HPDE6-E6E7 (cell line): Measurements from ENCODE around the gene NPAS3.

Source experiments
- DNase-seq: peaks from one replicate; pipeline ENCODE4 v3.0.0; 2011; ENCODE audit warnings: missing footprints; ENCODE audit errors: extremely low spot score

The NPAS3 gene

DNA sequence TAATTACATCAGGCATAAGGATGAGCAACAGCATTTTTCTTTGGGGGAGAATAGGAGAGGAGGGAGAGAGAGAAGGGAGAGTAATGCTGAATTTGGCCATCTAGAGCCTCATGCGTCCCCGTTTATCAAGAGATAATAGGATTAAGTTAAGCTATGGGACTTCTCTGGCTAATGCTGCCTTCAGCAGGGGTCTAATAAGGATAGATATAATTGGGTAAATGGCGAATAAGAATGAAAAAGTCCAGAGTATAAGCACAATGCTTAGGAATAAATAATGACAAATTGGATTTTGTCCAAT is 542.2 kb downstream of the NPAS3 start:
- no peak for DNase-seq

DNA sequence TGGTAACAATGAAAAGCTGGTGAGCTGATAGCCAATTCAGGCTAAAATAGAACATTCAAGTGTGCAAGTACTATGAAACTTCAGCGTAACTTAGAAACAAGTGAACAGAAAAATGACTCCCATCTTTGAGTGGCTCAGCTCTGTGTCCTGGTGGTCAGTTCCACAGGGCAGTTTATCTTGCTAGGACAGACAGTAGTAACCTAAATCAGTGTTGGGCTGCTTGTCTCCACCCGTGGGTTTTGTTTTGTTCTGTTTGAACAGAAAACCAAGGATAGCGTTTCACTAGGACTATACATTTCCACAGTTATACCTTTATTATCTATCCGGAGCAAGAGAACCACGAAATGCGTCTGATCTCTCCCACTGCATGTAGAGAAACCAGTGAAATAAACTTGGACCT is 544.4 kb downstream of the NPAS3 start:
- no peak for DNase-seq

DNA sequence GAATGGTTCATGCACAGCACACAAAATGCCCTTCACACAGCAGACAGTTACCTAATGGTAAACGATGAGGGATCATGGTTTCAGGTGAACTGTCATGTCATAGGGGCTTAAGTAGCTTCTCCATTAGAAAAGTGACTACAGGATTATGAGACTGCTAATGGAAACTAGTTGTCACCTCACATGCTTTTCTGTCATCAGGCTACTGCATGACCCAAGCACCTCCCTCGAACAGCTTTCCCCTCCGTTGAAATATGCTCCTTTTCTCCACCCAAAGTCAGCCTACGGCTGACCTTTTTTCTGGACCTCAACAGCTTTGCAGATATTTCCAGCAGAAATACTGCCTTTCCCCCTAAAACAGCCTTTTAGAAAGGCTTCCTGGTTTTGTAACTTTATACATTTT is 544.9 kb downstream of the NPAS3 start:
- no peak for DNase-seq

DNA sequence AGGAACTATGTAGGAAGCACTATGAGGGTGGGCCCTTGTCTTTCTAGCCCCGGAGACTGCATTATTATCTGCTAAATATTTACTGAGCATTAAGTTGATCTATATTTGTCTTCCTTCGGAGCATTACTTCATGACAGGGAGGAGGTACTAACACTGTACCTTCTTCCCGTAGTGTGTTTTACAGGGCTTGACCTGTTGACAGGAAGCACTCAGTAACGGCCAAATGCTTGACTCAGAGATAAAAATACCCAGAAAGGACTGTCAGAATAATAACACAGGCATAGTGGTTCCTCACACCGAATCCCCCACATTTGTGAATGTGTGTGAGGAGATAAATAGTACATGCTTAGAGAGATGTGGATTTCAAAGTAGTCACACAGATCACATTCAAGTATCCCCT is 545.6 kb downstream of the NPAS3 start:
- no peak for DNase-seq

DNA sequence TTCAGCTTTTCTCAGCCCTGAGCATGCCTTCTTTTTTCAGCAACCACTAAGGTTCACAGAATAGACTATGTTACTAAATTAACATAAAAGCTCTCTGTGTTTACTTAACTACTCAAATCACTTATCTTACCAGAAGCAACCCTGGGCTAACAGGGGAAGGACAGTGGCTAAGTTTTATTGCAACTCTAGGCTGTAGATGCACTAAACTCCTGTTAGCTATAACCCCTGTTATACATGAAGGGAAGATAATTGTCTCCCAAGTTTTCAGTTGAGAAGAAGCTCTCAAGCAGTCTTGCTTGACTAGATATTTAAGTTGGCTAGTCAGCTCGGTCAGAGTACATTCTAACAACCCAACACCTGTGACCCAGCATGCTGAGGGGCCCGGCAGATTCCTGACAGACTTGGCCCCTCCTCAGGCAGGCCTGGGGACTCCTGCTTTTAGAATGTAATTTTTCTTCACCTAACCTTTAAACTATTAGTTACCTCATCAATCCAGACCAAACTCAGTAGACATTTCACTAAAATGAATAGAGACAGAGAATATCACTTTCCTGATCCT is 547.7 kb downstream of the NPAS3 start:
- DNase-seq: no peak

GRCh38 chr14:33488582-33488981 is 549.9 kb downstream of the NPAS3 start:
- DNase-seq: no peak

- no peak for DNase-seq
Observed at GRCh38 chr14:33490555-33490954, 551.9 kb downstream of the NPAS3 start.

DNA sequence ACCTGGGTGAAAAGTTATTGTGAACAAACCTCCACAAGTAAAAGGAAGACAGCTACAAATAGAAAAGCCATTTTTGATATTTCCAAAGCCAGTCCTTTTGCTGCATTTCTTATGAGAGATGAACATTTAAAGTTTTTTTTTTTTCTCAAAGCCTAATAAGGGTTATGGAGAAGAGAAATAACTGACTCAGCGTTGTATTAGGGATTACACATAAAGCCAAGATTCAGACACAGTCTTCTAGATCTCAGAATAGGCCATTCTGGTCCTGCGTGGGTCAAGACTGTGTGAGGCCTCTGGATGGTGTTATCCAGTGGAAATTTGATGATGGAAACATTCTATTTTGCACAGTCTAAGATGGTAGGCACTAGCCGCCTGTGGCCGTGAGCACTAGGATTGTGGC is 552.4 kb downstream of the NPAS3 start:
- no peak for DNase-seq

GRCh38 chr14:33492491-33492890 is 553.8 kb downstream of the NPAS3 start:
- DNase-seq: no peak

DNA sequence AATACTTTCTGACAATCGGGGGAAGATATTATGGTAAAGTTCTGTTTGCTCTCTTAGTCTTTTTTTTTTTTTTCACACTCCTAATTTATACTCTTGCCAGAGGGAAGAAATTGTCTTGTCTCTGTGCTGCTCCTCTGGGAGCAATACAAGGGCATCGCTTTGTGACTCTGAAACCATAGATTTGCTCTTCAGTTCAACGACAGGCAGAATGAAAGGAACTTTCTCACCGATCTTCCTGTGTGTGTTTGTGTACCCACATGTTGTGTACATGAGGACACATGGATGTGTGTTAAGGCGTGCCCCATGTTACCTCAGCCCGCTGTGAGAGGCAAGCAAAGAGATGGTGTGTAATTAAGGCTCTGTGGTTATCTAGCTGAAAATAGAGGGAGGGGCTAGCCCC is 554.6 kb downstream of the NPAS3 start:
- no peak for DNase-seq

DNA sequence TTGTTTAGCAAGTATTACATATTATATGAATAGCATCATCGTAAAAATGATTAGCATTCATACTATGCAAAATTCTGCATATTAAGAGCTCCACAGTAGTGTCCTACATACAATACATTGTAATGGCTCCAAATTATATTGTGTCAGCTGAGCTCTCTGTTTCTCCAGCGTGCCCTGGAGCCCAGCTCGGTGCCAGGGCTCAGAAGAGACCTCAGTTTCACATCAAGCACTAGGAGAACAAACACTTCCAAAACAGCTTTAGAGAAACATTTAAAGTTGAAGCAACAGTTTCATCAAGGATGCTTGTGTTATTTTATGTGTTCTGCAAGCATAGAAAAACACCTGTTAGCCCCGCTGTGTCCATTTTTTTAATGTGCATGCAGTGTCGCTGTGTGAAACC is 555.3 kb downstream of the NPAS3 start:
- DNase-seq: no peak

DNA sequence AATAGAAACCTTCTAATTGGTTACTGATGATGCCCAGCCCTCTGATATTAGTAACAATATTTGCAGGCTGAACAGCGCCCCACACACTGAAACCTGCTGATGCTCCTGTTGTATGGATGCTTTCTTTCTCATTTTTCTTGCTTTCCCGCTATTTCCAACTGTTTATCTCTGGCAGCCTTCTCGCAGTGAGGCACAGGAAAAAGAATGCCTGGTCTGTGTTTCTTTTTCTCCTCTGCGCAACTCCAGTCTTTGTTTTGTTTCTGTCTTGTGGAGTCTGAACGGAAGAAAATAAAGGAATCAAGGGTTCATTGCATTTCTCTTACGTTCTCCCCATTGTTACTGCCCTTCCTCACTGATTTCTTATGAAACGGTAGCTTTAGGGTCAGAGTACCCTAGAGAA is 561.0 kb downstream of the NPAS3 start:
- no peak for DNase-seq

- no peak for DNase-seq
Observed at GRCh38 chr14:33504246-33505099, 565.8 kb downstream of the NPAS3 start.

- no peak for DNase-seq
Observed at GRCh38 chr14:33505266-33505962, 566.7 kb downstream of the NPAS3 start.

DNA sequence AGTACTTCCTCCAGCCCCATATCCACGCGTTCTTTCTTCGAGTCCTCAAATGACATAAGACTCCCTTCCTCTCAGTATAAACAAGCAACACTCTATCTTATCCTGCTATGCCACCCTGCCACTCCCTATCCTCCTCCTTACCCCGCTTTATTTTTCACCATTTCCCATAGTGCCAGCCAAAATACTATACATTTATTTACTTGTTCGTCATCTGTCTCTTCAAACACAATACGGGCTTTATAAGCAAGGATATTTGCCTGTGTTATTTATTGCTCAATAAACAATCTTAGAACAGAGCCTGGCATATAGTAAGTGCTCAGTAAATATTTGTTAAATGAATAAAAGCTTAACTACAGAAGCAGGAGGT is 567.3 kb downstream of the NPAS3 start:
- no peak for DNase-seq

- no peak for DNase-seq
Observed at GRCh38 chr14:33508126-33509062, 569.7 kb downstream of the NPAS3 start.

DNA sequence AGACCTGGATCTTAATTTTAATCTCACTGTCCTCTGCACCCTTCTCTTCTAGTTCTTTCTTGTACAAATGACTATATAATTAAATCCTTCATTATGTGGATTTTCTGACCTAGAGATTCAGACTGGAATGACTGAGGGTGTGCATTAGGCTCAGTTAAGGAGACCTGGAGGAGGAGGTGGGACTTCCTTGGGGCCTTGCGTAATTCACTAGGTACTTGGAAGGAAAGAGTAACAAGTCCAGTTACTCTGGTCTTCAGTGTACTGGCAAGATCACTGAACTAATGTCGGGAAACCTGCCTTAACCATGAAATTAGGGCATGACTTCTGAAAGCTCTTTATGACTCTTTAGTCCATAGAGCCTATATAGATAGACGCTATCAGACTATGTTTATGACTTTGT is 570.8 kb downstream of the NPAS3 start:
- DNase-seq: no peak

DNA sequence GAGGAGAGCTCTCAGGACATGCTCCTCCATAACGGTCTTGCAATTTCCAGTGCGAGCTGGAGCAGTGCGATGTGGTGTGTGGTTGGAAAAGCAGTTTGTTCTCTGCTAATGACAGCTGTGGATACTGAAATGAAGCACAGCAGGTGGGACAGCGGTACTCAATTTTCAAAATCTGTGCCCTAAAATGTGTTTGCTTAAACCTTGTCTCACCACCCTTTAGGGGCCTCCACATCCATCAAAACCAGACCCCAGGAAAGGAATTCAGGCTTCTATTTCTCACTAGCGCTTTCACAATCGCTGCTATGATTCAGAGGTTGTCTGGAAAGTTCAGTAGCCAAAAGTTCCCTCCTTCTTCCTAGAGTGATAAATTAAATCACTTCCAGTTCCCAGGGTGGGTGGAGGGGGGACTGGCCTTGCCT is 571.4 kb downstream of the NPAS3 start:
- no peak for DNase-seq

DNA sequence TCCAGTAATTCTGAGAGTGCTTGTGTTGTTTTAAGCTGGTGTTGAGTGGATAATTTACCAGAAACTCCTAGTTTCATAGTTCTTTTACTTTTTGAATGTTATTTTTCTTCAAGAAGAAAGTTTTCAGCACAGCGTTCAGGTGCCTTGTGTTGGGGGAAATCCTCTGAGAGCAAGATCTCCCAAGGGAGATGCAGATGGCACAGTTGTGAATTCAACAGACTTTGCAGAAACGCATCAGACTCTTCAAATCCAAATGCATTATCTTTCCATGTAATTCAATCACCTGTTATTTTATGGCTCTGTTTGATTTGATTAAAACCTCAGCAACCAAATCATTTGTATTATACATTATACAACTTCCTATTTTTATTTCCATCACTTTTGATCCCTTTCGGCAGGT is 572.3 kb downstream of the NPAS3 start:
- no peak for DNase-seq

DNA sequence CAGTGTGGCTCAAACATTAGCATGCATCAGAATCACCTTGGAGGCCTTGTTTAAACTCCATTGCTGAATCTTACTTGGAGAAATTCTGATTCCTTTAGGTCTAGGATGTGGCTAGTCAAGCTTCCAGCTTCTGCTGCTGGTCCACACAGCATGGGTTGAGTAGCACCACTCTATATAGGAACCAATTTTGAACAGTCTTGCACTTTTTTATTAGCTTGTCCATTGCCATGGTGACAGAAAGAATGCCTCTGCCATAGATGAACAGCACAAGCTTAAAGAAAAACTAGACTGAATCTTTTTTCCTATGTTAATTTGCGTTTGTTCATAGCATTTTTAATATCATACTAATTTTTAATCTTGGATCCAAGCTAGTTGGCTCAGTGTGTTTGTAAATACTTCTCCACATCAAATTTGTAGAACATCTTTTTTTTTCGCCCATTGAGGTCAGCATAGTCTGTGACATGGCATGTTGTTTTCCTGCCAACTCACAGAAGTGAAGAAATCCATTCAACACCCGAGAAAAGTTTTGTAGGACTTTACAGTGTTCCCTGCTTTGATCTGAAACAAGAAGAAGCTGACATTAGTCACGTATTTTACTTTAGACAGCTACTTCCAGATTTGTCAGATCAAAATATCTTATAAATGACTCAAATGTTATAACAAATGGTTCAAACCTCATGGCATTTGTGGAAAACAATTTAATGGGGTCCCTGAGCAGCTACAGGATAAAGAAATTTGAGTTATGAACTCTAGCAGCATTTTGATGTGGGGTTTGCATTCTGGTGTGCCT is 573.4 kb downstream of the NPAS3 start:
- no peak for DNase-seq

- no peak for DNase-seq
Observed at GRCh38 chr14:33515441-33515840, 576.8 kb downstream of the NPAS3 start.
